HK-2 (cell line): ENCODE data around the gene SORCS1.
"Not testable (repeated sequence)": the region's sequence is repeated elsewhere in the genome, so short reads cannot be mapped to it uniquely, and the experiment has no call there.

Experiments used
- DNase-seq: peaks from one replicate; pipeline ENCODE4 v3.0.0-alpha.2; 2018; ENCODE audit not compliant: unreplicated experiment

Gene SORCS1

GRCh38 chr10:106947643-106948042, 216.9 kb downstream of the SORCS1 start:
- DNase-seq: no peak

GRCh38 chr10:106942035-106942662, 222.4 kb downstream of the SORCS1 start:
- no peak for DNase-seq

GRCh38 chr10:106941297-106942034, 223.0 kb downstream of the SORCS1 start:
- no peak for DNase-seq

GRCh38 chr10:106938513-106938912, 226.0 kb downstream of the SORCS1 start:
- DNase-seq: no peak

GRCh38 chr10:106935978-106936451, 228.5 kb downstream of the SORCS1 start:
- no peak for DNase-seq

- DNase-seq: no peak
Measured at GRCh38 chr10:106931853-106932249, 232.7 kb downstream of the SORCS1 start.

GRCh38 chr10:106931159-106931852, 233.2 kb downstream of the SORCS1 start:
- DNase-seq: no peak

- DNase-seq: no peak
Measured at GRCh38 chr10:106930751-106931150, 233.8 kb downstream of the SORCS1 start.

GRCh38 chr10:106929291-106929895, 235.1 kb downstream of the SORCS1 start:
- no peak for DNase-seq

- not testable (repeated sequence) for DNase-seq
Measured at GRCh38 chr10:106928151-106928550, 236.4 kb downstream of the SORCS1 start.

- no peak for DNase-seq
Measured at GRCh38 chr10:106925191-106925590, 239.3 kb downstream of the SORCS1 start.

GRCh38 chr10:106920538-106920937, 244.0 kb downstream of the SORCS1 start:
- no peak for DNase-seq

- no peak for DNase-seq
Measured at GRCh38 chr10:106919871-106920282, 244.6 kb downstream of the SORCS1 start.

- no peak for DNase-seq
Measured at GRCh38 chr10:106917452-106918055, 247.0 kb downstream of the SORCS1 start.

- no peak for DNase-seq
Measured at GRCh38 chr10:106914016-106914415, 250.5 kb downstream of the SORCS1 start.

- DNase-seq: no peak
Measured at GRCh38 chr10:106913348-106913747, 251.2 kb downstream of the SORCS1 start.

- DNase-seq: no peak
Measured at GRCh38 chr10:106911096-106911495, 253.4 kb downstream of the SORCS1 start.

- no peak for DNase-seq
Measured at GRCh38 chr10:106910666-106911065, 253.8 kb downstream of the SORCS1 start.

- DNase-seq: no peak
Measured at GRCh38 chr10:106908225-106908624, 256.3 kb downstream of the SORCS1 start.

GRCh38 chr10:106904209-106904608, 260.3 kb downstream of the SORCS1 start:
- no peak for DNase-seq

GRCh38 chr10:106903180-106903579, 261.3 kb downstream of the SORCS1 start:
- no peak for DNase-seq
